Neural cell (in vitro differentiated cells): ENCODE data around the gene MYO3B. TPM values are rescaled to one million over a fixed set of nuclear protein-coding genes. Genes with fewer than 3 reads are reported as not detected.

Experiments
- H2AFZ ChIP-seq: fragments of 200-600, 300-800 bp; sonication (generic), shearing (Covaris generic); 2 replicates; pipeline ENCODE4 v1.6.0; 2014; ENCODE audit warnings: low read depth, mild to moderate bottlenecking, antibody characterized with exemption, low read length, moderate library complexity
- H3F3A ChIP-seq: fragments of 200-600 bp; shearing (Covaris generic); 2 replicates; pipeline ENCODE4 v1.6.1; 2016; ENCODE audit warnings: mild to moderate bottlenecking, moderate library complexity, mixed read lengths, antibody characterized with exemption, low read length; ENCODE audit not compliant: insufficient read depth, poor library complexity, severe bottlenecking
- H3K27ac ChIP-seq: fragments of 200-600, 300-800 bp; sonication (generic), shearing (Covaris generic); 2 replicates; pipeline ENCODE4 v1.5.1; 2014; ENCODE audit warnings: mild to moderate bottlenecking, low read length, moderate library complexity
- H3K27me3 ChIP-seq: fragments of 300-800, 200-600 bp; sonication (generic), shearing (Covaris generic); 2 replicates; pipeline ENCODE4 v1.6.0; 2014; ENCODE audit warnings: mild to moderate bottlenecking, low read depth, low read length, moderate library complexity; ENCODE audit not compliant: insufficient read depth
- H3K36me3 ChIP-seq: fragments of 300-800, 200-600 bp; sonication (generic), shearing (Covaris generic); 2 replicates; pipeline ENCODE4 v1.5.1; 2014; ENCODE audit warnings: mild to moderate bottlenecking, antibody characterized with exemption, low read length, moderate library complexity; ENCODE audit not compliant: insufficient read depth
- H3K4me2 ChIP-seq: fragments of 300-800, 200-600 bp; sonication (generic), shearing (Covaris generic); 2 replicates; pipeline ENCODE4 v1.6.0; 2014; ENCODE audit warnings: mild to moderate bottlenecking, low read length
- H3K4me3 ChIP-seq: fragments of 300-800, 200-600 bp; sonication (generic), shearing (Covaris generic); 2 replicates; pipeline ENCODE4 v1.5.1; 2014; ENCODE audit warnings: mild to moderate bottlenecking, low read length, moderate library complexity
- H3K79me2 ChIP-seq: fragments of 200-600 bp; shearing (Covaris generic); replicated peaks from 2 replicates; pipeline ENCODE4 v1.6.0; 2014; ENCODE audit warnings: mild to moderate bottlenecking, low read length, moderate library complexity; ENCODE audit not compliant: insufficient read depth
- H3K9ac ChIP-seq: fragments of 300-800, 200-600 bp; sonication (generic), shearing (Covaris generic); 2 replicates; pipeline ENCODE4 v1.6.1; 2016; ENCODE audit warnings: mild to moderate bottlenecking, low read length, mixed read lengths
- H3K9me2 ChIP-seq: fragments of 200-600 bp; shearing (Covaris generic); 2 replicates; pipeline ENCODE4 v1.6.1; 2016; ENCODE audit warnings: mild to moderate bottlenecking, low read length, mixed read lengths; ENCODE audit not compliant: insufficient read depth
- H3K9me3 ChIP-seq: fragments of 200-600, 300-800 bp; sonication (generic), shearing (Covaris generic); 2 replicates; pipeline ENCODE4 v1.6.1; 2016; ENCODE audit warnings: mild to moderate bottlenecking, mixed run types, low read length, moderate library complexity, mixed read lengths
- H4K20me1 ChIP-seq: fragments of 200-600 bp; shearing (Covaris generic); 2 replicates; pipeline ENCODE4 v1.6.1; 2016; ENCODE audit warnings: mild to moderate bottlenecking, mixed run types; ENCODE audit not compliant: insufficient read depth
- EP300 ChIP-seq: fragments of 450-650 bp; conservative IDR thresholded peaks from 2 replicates; pipeline ENCODE4 v1.6.1; 2014; ENCODE audit warnings: antibody characterized with exemption, mild to moderate bottlenecking, moderate library complexity; ENCODE audit not compliant: poor library complexity, severe bottlenecking
- EZH2 ChIP-seq: fragments of 200-600, 300-800 bp; shearing (Covaris generic), sonication (generic); IDR thresholded peaks from 2 replicates; pipeline ENCODE4 v1.6.1; 2014; ENCODE audit warnings: antibody characterized with exemption, low read length, borderline replicate concordance, mild to moderate bottlenecking; ENCODE audit not compliant: insufficient read depth, poor library complexity, severe bottlenecking
- MXI1 ChIP-seq: fragments of 450-650 bp; conservative IDR thresholded peaks from 2 replicates; pipeline ENCODE4 v1.6.1; 2014; ENCODE audit warnings: antibody characterized with exemption, mild to moderate bottlenecking; ENCODE audit not compliant: poor library complexity, severe bottlenecking
- POLR2AphosphoS5 ChIP-seq: IDR thresholded peaks from 2 replicates; pipeline ENCODE4 v1.6.1; 2012
- RAD21 ChIP-seq: fragments of 450-650 bp; conservative IDR thresholded peaks from 2 replicates; pipeline ENCODE4 v1.6.1; 2014; ENCODE audit warnings: antibody characterized with exemption, mild to moderate bottlenecking, moderate library complexity
- SMC3 ChIP-seq: fragments of 450-650 bp; conservative IDR thresholded peaks from 2 replicates; pipeline ENCODE4 v1.6.1; 2014; ENCODE audit warnings: antibody characterized with exemption, mild to moderate bottlenecking, moderate library complexity; ENCODE audit not compliant: poor library complexity
- TAF1 ChIP-seq: IDR thresholded peaks from 2 replicates; pipeline ENCODE4 v1.6.1; 2012; ENCODE audit warnings: low read depth
- polyA plus RNA-seq: library from polyadenylated mRNA; depleted of rRNA; stranded (reverse); fragments of >200 nt; gene quantifications from 2 replicates; pipeline ENCODE4 v1.2.3, GENCODE V29; 2014
- TF ChIP-seq, protein P1 (sequence below): fragments of 450-650 bp; IDR thresholded peaks from 2 replicates; pipeline ENCODE4 v1.5.1; 2014; ENCODE audit warnings: antibody characterized with exemption, mild to moderate bottlenecking, moderate library complexity; ENCODE audit not compliant: poor library complexity, severe bottlenecking
- TF ChIP-seq, protein P2 (sequence below): IDR thresholded peaks from 2 replicates; pipeline ENCODE4 v1.6.1; 2012; ENCODE audit warnings: borderline replicate concordance

The MYO3B gene
- polyA plus RNA-seq, 1 donor from 2014 or later = 0.11 TPM

DNA sequence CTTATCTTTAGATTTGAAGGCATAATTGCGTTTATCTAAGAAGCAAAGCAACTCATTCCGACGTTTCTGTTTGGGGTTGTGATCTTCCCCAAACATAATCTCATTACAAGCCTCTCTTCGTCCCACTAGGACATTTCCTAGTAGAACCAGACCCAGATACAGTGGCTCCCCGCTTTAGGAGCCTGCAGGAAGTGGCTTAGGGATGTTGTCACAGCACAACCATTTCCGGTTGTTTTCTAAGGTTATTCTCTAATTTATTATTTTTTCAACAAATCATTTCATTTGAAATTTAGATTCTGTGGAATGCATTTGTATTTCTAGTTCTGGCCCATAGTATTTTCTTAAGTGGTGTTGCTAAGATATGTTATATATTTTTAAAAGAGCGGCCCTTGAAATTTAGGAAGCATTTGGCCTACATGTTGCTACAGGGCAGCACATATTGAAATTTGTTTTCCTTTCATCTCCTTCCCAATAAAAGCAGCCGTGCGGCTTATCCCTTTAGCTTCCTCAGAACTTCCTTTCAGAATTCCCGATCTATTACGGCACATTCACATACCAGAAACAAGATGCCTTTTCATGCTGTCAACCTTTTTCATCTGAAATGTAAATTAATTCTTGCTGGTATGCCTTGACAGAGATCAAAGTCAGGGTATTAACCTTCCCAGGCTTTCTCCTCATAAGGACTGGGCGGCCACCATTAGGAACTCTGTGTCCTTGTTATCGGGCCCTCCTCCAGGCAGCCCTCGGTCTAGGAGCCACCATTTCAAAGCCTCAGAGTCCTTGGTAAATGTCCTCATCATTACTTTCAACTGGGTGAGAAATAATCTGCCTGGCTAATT, 326.2 kb downstream of the MYO3B start:
- no peak overlapping the region for H3K9ac ChIP-seq
- H3K27me3 ChIP-seq = no peaks in the 10 kb centered on the region
- H2AFZ ChIP-seq = no peak overlapping the region
- no peak overlapping the region for H3K4me2 ChIP-seq
- no peaks in the 10 kb centered on the region for H3F3A ChIP-seq
- no peaks in the 10 kb centered on the region for H3K36me3 ChIP-seq
- no peak for TF ChIP-seq RAD21
- TF ChIP-seq SMC3 = no peak
- TF ChIP-seq, protein P1, sequence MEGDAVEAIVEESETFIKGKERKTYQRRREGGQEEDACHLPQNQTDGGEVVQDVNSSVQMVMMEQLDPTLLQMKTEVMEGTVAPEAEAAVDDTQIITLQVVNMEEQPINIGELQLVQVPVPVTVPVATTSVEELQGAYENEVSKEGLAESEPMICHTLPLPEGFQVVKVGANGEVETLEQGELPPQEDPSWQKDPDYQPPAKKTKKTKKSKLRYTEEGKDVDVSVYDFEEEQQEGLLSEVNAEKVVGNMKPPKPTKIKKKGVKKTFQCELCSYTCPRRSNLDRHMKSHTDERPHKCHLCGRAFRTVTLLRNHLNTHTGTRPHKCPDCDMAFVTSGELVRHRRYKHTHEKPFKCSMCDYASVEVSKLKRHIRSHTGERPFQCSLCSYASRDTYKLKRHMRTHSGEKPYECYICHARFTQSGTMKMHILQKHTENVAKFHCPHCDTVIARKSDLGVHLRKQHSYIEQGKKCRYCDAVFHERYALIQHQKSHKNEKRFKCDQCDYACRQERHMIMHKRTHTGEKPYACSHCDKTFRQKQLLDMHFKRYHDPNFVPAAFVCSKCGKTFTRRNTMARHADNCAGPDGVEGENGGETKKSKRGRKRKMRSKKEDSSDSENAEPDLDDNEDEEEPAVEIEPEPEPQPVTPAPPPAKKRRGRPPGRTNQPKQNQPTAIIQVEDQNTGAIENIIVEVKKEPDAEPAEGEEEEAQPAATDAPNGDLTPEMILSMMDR = no peak
- TF ChIP-seq EZH2 = no peak
- TF ChIP-seq, protein P2, sequence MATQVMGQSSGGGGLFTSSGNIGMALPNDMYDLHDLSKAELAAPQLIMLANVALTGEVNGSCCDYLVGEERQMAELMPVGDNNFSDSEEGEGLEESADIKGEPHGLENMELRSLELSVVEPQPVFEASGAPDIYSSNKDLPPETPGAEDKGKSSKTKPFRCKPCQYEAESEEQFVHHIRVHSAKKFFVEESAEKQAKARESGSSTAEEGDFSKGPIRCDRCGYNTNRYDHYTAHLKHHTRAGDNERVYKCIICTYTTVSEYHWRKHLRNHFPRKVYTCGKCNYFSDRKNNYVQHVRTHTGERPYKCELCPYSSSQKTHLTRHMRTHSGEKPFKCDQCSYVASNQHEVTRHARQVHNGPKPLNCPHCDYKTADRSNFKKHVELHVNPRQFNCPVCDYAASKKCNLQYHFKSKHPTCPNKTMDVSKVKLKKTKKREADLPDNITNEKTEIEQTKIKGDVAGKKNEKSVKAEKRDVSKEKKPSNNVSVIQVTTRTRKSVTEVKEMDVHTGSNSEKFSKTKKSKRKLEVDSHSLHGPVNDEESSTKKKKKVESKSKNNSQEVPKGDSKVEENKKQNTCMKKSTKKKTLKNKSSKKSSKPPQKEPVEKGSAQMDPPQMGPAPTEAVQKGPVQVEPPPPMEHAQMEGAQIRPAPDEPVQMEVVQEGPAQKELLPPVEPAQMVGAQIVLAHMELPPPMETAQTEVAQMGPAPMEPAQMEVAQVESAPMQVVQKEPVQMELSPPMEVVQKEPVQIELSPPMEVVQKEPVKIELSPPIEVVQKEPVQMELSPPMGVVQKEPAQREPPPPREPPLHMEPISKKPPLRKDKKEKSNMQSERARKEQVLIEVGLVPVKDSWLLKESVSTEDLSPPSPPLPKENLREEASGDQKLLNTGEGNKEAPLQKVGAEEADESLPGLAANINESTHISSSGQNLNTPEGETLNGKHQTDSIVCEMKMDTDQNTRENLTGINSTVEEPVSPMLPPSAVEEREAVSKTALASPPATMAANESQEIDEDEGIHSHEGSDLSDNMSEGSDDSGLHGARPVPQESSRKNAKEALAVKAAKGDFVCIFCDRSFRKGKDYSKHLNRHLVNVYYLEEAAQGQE = peak; percentile 91
- TF ChIP-seq POLR2AphosphoS5 = no peak
- TF ChIP-seq EP300 = no peak
- no peaks in the 10 kb centered on the region for H4K20me1 ChIP-seq
- no peak overlapping the region for H3K4me3 ChIP-seq
- H3K27ac ChIP-seq = no peak overlapping the region
- H3K9me2 ChIP-seq = no peaks in the 10 kb centered on the region
- H3K79me2 ChIP-seq = no peaks in the 10 kb centered on the region
- no peaks in the 10 kb centered on the region for H3K9me3 ChIP-seq

DNA sequence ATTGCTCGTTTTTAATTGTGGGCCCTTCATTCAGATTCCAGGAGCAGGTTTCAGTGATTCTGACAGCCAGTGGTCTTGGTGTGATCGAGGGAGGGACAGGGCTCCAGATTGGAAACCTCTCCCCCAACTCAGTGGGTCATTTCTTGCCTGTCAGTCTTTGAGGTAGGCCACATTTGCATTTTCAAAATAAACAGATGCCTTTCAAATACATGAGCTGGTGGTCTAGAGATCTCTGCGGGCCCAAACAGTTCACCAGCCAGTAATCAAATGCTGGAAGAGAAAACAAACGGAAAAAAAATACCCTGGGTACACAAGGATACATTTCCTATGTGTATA, 326.8 kb downstream of the MYO3B start:
- no peaks in the 10 kb centered on the region for H3F3A ChIP-seq
- H3K36me3 ChIP-seq = no peaks in the 10 kb centered on the region
- no peaks in the 10 kb centered on the region for H4K20me1 ChIP-seq
- H3K79me2 ChIP-seq = no peaks in the 10 kb centered on the region
- no peaks in the 10 kb centered on the region for H3K9me3 ChIP-seq
- TF ChIP-seq TAF1 (no peak), EP300 (no peak), MXI1 (no peak), EZH2 (no peak), RAD21 (no peak), POLR2AphosphoS5 (no peak), SMC3 (no peak)
- TF ChIP-seq, protein P1 = no peak
- TF ChIP-seq, protein P2 = no peak
- no peaks in the 10 kb centered on the region for H3K9me2 ChIP-seq
- H3K4me3 ChIP-seq = no peak overlapping the region
- no peak overlapping the region for H3K9ac ChIP-seq
- no peak overlapping the region for H3K27ac ChIP-seq
- no peak overlapping the region for H3K4me2 ChIP-seq
- no peaks in the 10 kb centered on the region for H3K27me3 ChIP-seq
- H2AFZ ChIP-seq = no peak overlapping the region
